HG03432 (cell line): ENCODE data around the gene SCFD2.

Experiments
- ATAC-seq: cut with Tn5 transposase; IDR thresholded peaks from one replicate; pipeline ENCODE4 v1.9.1; 2021; ENCODE audit warnings: mild to moderate bottlenecking, moderate library complexity; ENCODE audit not compliant: unreplicated experiment

SCFD2 gene

DNA sequence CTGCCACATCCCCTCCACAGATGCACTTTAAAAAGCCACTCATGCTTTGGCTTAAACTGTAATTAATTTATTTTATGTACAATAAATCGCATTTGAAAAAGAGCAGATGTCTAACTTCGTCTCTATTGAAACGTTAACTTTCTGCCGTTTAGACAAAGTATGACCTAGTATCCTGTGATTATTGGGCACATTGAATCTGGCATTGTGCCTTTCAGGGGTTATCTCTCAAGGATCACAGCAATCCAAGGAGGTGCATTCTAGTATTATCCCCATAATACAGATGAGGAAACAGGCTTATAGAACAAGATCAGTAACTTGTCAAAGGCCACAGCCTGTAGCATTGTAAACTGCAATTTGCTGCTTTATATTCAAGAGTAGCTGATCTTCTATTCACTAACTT is 499.1 kb downstream of the SCFD2 start:
- ATAC-seq = no peak

DNA sequence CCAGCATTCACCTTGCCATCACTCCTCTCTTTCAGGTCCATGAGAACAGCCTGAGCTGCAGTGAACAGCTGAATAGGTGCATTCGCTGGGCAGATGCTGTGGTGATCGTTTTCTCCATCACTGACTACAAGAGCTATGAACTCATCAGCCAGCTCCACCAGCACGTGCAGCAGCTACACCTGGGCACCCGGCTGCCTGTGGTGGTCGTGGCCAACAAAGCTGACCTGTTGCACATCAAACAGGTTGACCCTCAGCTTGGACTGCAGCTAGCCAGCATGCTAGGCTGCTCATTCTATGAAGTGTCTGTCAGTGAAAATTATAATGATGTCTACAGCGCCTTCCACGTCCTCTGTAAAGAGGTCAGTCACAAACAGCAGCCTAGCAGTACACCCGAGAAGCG is 500.6 kb downstream of the SCFD2 start:
- ATAC-seq = no peak

DNA sequence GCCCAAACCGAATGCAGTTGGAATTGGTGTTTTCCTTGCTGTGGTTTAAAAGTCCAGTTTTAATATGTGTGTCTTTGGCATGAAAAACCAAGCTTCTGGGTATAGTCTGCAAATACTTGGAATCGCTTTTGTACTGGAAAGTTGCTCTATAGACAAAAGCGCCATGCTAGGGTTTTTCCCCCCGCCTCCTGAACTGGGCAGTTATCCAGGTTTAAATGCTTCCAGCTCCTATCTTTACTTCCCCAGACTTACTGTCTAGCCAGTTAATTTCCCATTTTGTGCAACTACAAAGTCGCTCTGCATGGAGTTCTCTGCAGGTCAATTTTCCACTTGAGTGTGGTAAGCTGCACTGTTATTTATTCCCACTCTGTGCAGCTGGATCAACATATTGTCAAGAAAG is 501.1 kb downstream of the SCFD2 start:
- no peak for ATAC-seq

DNA sequence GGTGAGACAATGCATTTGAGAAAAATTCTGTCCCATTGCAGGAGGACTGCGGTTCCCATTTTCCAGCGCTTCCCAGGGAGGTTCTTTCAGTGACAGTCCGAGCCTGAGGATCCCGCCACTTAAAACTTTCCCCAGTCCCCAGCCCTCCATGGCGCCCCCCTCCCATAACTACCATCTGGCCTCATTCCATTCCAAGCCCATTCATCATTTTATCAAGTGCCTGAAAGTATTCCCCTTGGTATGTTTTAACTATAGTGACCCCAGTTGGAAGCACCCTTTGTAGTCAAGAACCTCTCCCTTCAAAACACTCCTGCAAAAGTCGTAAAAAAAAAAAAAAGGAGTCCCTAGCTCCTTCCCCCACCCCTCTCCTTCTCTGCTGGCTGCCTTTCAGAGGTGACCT is 502.5 kb downstream of the SCFD2 start:
- no peak for ATAC-seq

DNA sequence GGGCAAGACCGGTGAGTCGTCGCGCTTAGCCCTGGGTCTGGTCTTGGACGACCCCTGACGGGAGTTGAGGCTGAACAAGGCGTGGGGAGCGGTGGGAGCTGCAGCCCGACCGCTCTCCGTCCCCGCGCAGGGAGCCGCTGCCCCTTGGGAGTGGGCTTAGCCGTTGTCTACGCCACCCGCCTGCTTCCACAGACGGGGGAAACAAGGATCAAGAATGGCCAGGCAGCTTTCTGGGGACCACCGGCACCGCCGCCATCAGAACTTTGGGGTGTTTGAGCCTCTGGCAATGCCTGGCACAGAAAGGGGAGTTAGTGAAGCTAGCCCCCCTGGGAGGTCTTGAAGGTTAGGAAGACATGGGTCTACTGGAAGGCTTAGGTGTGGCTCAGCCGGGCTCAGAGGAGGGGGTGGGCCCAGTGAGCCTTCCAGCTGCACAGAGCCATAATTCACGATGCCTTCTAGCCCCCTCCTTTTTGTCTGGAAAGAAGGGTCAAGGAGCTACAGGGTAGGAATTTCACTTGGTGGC is 503.2 kb downstream of the SCFD2 start:
- ATAC-seq = no peak

DNA sequence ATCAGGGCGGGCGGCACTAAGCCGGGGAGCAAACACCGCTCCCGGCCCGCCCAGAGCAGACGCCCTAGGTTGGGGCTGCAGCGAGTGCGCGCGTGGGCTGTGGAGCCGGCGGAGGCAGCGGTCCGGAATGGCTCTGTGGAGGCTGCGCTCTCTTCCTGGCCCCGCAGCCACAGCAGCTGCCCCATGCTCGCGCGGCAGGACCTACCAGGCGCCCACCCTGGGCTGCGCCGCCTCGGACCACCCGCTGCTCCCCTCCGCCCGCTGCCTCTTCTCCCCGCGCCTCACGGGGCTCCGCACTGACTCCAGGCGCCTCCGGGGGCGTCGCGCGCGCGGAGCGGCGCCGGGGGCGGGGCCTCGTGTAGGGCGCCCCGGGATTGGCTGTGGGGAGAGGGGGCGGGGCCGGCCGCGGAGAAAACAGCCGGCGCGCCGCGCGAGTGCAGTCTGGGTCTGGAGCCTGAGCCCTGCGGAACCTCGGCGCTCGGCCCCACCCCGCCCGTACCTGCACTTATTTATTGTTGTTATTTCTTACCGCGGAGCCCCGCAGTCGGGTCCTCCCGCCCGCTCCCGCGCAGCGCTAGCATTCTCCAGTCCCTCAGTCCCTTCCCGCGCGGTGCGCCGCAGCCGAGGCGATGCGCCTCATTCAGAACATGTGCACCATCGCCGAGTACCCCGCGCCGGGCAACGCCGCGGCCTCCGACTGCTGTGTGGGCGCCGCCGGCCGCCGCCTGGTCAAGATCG is 503.8 kb downstream of the SCFD2 start, which contains the start of gene RASL11B:
Gene RASL11B (plus strand): TSS at position 439 of the 738 bp plus-strand sequence. CDS start 191 bp downstream, at position 630.
- ATAC-seq = peak; percentile 100

DNA sequence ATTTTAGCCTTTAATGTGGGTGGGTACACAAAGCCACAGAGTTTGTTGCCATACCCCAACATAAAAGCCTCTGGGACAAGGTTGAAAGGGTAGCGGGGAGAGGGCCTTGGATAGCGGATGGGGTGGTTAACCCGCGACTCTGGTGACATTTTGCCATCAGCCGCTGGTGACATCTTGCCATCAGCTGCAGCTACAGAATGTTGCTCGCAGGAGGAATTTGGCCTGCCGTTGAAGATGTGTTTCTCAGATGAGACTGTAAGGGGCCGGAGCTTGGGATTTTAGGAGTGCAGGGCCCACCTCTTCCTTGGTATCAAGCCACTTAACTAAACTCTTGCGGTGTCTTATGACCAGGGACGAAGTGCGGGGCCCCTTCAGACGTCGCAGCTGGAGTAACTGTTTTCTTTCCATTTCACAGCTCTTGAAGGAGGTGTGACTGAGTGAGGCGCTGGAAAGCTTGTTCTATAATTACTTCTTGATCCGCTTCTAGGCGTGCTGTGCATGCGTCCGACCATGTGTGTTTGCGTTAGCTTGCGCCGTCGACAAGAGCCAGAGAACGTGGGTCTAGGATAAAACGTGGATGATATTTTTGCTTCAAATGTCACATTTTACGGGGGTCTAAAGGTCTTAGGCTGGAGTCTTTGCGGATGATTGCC is 504.6 kb downstream of the SCFD2 start:
- no peak for ATAC-seq

DNA sequence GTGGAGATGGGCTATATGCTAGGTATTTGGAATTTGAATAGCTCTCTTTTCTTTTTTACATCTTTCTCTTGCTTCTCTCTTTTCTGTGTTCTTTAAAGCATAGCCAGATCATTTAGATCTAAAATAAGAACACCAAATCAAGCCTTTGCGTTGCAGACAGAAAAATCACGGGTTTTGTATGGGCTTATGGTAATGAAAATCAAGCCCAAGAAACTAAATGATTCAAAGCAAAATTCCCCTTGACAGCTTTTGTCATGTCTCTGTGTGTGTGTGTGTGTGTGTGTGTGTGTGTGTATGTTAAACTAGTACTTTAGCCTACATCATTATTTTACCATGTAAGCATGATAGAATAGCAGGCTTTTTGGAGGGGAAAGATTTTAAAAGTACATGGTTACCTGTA is 505.5 kb downstream of the SCFD2 start:
- no peak for ATAC-seq

DNA sequence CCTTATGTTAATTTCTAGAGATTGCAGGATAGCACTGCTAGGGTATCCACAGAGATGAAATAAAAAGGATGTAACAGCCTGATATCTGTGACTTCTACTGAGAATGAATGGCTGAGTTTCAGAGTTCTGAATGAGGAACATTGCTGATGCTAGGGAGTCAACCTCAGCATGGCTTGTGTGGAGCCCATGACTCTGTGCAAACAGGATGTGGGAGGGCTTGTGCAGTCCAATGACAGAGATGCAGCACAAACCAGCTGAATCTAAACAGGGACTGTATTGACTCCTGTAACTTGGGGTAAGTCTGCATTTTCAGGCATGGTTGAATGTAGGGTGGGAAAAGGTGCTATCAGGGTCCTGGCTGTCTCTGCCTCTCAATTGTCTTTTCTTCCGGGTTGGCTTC is 509.1 kb downstream of the SCFD2 start:
- ATAC-seq = no peak

DNA sequence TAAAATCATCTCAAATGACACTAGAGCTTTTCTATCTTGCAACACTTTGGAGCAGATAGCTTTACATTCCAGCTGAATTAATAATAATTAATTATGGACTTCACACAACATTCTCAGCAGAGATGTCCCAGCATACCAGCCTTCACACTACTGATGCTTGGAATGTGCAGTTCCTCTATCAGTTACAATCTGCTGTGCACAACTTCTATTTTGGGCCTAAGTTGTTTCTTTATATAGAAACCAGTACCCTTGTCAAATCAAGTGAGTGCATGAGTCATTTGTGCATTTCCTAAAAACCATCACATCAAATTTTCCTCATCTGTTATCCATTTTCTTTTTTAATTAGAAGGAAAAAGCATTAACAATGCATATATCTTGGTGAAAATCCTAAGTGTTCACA is 512.5 kb downstream of the SCFD2 start:
- no peak for ATAC-seq

DNA sequence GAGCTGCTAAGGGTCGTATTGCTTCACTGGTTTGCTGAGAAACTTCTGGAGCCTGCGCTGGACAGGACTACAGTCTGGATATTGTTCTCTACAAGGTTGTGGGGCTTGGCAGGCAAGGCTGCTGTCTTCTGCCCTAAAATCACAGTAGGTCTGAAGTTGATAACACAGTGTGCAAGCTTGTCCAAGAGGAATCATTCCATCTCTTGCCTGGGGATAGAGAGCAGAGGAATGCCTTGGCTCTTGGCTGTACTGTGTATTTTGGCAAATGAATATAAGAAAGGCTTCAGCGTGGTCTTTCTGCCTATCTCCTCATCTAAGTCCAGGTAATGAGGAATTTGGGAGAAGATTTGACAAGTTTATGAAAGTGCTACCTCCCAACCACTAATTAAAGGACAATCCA is 513.1 kb downstream of the SCFD2 start:
- no peak for ATAC-seq

DNA sequence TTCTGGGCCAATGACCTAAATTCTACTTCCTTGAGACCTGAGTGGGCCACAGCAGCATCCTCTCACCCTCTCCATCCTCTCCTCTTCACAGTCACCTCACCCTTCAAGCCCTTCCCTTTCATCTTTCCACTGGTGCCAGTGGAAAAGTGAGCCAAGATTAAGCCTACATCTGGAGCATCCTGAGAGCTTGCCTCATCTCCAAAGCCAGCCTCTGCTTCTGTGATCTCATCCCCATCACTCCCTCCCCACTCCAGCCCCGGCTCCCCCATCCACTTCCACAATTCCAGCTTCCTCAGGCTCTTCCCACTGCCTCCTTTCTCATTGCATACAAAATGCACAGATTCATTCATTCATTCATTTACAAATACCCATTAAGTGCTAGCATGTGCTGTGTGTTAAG is 513.8 kb downstream of the SCFD2 start:
- no peak for ATAC-seq

DNA sequence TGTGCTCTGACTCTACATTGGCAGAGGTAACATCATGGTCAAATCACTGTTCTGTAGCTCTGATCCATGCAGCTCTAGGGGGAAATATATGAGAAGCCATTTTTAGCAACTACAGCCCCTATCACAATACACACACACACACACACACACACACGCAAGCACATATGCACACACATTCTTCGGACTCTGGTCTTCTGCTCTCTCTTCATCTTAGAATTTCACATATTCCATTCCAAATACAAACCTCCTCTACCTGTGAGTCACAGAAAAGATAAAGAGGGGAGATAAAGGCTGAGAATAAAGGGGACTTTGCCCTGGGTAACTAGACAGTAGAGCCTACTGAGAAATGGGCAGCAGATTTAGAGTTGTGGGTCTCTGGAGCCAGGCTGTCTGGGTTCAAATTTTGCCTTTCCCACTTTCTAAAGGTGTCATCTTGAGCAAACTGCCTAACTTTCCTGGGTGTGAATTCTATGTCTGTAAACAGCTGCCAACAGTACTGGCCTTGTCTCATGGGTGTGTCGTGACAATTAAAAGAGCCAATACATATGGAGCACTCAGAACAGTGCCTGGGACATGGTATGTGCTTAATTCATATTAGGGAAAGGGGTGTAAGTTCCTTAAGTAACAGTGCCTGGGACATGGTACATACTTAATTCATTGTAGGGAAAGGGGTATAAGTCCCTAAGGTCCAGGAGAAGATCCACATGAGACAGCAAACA is 515.3 kb downstream of the SCFD2 start:
- ATAC-seq = no peak

DNA sequence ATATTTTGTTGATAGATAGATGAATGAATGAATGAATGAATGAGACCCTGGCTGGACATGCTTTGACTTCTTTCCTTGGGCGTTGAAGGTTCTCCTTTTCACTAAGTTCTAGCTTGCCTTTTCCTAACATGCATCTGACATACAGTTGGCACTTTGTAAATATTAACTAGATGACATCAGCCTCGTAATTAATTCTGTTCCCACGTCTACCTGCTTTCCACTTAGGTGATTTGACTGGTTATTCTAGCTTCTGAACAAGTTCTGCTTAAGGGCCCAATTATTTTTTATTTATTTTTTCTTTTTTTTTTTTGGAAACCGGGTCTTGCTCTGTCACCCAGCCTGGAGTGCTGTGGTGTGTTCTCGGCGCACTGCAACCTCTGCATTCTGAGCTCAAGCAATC is 517.6 kb downstream of the SCFD2 start:
- ATAC-seq = no peak

DNA sequence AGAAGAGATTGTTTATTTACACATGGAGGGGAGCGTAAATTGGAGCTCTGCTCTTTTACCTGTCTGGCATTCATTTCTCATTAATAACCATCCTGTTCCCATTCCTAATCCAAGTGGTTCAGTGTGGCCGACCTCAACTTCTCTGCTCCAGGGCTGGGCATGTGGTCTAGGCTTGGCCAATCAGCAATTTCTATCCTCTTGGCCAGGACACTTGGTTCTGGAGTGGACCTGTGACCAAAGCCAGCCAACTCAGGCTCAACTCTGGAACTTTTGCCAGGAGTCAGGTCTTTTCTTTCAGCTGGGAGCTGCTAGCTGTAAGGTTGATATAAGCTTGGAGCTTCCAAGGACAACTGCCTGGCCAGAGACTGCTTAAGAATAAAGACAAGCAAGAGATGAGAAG is 519.4 kb downstream of the SCFD2 start:
- no peak for ATAC-seq

DNA sequence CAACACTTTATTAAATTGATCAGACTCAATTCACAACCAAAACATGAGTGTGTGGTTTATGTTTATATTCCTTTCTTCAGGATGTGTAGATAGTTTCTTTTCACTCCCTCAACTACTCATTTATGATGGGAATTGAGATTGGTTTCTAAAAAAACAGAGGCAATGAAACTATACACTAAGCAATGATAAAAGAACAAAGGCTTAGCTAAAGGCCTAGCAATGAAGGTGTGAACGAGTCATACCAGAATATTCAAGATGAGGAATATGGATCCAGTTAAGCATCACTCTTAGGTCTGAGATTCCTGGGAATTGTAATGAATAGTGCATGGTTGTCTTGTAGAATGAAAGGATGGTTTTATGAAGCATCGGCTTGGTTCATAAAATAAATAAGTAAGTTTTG is 521.3 kb downstream of the SCFD2 start:
- ATAC-seq = no peak

DNA sequence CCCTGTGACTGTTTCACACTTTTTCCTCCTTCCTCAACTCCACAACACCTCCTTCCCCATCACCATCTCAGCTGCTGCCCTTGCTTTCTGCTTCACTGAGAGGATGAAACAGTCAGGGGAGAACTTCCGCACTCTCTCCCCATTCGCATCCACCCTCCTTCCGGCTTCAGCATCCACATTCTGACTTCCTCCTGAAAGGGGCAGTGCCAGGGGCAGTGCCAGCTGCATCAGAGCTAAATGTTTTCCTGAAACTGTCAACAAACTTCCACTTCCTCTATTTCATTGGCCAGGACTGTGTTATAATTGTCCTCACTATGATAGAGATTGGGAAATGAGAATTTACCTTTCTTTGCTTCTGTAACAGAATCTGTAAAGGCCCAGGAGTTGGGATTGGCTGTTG is 521.9 kb downstream of the SCFD2 start:
- ATAC-seq = no peak

DNA sequence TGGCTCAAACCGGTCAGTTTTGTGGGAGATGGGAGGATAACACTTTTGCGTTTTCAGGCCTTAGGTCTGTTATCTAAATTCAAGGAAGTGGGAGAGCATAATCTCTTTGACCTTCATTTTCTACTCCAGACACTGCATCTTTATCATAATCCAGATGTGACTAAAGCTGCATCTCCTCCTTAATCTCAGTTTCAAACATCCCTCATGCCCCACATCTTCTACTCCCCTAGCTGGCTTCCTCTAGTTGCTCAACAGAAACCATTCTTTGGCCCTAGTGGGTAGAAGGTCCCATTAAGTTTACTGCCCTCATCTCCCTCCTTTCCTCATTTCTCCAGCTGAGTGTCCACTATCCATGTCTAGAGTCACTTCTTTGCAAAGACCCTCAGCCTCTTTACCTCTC is 522.5 kb downstream of the SCFD2 start:
- no peak for ATAC-seq

DNA sequence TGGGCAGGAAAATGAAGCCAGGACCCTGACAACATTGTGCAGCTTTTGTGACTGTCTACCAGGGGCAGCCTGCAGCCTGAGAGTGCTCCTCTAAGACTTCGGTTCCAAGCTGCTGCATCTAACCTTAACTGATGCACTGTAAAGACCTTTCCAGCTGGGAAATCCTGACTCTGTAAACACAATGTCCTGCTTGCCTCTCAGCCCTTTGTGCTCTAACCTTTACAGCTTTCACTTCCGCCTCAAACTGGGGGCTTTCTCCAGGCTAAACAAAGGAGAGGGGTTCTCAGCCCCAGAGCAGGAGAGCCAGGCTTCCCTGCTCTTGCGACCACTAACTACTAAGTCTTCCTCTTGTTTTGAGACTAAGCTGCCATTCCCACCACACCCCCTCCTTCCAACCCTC is 523.1 kb downstream of the SCFD2 start:
- ATAC-seq = no peak

DNA sequence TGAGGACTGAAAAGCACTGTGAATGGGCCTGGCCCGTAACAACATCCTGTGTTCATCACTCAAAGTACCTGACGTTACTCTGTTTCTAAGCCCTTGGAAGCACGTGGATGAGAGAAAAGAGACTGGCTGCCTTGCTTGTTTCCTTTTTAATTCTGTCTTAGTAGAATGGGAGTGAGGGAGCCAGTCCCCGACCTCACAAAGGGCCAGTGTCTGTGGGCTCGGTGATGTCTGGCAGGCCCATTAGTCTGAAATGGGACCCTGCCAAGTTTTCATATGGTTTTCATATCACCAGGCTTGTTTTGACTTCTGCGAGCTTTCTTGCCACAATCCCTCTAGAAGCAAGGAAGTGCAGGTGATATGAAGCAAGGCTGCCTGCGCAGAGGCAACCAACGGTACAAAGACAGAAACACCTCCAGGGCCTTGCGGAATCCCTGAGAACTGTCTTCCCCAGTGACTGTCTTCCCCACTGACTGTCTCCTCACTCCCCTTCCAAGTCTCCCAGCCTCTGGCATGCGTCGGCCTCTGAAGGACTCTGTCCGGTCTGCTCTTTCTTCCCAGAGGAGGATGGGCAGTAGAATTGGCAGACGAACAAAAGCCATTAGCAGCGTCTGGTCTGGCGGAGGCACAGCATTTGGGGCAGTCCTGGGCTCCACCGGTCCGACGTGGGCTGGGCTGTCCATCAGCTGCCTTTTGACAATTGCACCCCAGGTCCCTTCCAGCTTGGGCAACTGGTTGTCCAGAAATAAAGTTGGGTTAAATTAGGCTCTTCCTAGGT is 524.0 kb downstream of the SCFD2 start:
- ATAC-seq = no peak
